Fibroblast of skin of right biceps (primary cell): ENCODE results near the gene POU2F1.

Experiments
- DNase-seq: peaks from one replicate; pipeline ENCODE4 v3.0.0-alpha.2; 2013

Gene POU2F1

GRCh38 chr1:167325151-167325550, 104.5 kb downstream of the POU2F1 start:
- no peak for DNase-seq

GRCh38 chr1:167328306-167328815, 107.7 kb downstream of the POU2F1 start:
- DNase-seq, result no peak

GRCh38 chr1:167328816-167329483, 108.3 kb downstream of the POU2F1 start:
- DNase-seq, result peak; percentile 3

GRCh38 chr1:167330601-167331293, 110.1 kb downstream of the POU2F1 start:
- DNase-seq, result no peak

GRCh38 chr1:167331650-167332049, 111.0 kb downstream of the POU2F1 start:
- DNase-seq, result no peak

- no peak for DNase-seq
These were observed 111.8 kb downstream of the POU2F1 start for GRCh38 chr1:167332503-167332902.

- no peak for DNase-seq
These were observed 112.4 kb downstream of the POU2F1 start for GRCh38 chr1:167333124-167333523.

GRCh38 chr1:167333703-167334102, 113.0 kb downstream of the POU2F1 start:
- no peak for DNase-seq

- DNase-seq, result no peak
These were observed 118.7 kb downstream of the POU2F1 start for GRCh38 chr1:167339405-167339804.

- DNase-seq, result no peak
These were observed 122.2 kb downstream of the POU2F1 start for GRCh38 chr1:167342846-167343245.

- DNase-seq, result peak; percentile 51
These were observed 123.4 kb downstream of the POU2F1 start for GRCh38 chr1:167344112-167344511.

GRCh38 chr1:167344615-167345385, 124.1 kb downstream of the POU2F1 start:
- peak; percentile 6 for DNase-seq

GRCh38 chr1:167345386-167345733, 124.7 kb downstream of the POU2F1 start:
- no peak for DNase-seq

GRCh38 chr1:167357305-167357704, 136.6 kb downstream of the POU2F1 start:
- DNase-seq, result no peak

- no peak for DNase-seq
These were observed 138.6 kb downstream of the POU2F1 start for GRCh38 chr1:167359295-167359694.

- DNase-seq, result no peak
These were observed 139.4 kb downstream of the POU2F1 start for GRCh38 chr1:167360120-167360519.

GRCh38 chr1:167362638-167363037, 142.0 kb downstream of the POU2F1 start:
- no peak for DNase-seq

GRCh38 chr1:167364826-167365225, 144.1 kb downstream of the POU2F1 start:
- no peak for DNase-seq

GRCh38 chr1:167365360-167365759, 144.7 kb downstream of the POU2F1 start:
- no peak for DNase-seq

- no peak for DNase-seq
These were observed 147.0 kb downstream of the POU2F1 start for GRCh38 chr1:167367705-167368104.

GRCh38 chr1:167369175-167369574, 148.5 kb downstream of the POU2F1 start:
- no peak for DNase-seq

GRCh38 chr1:167369933-167370332, 149.2 kb downstream of the POU2F1 start:
- no peak for DNase-seq

GRCh38 chr1:167371030-167371429, 150.3 kb downstream of the POU2F1 start:
- DNase-seq, result no peak

GRCh38 chr1:167373398-167373797, 152.7 kb downstream of the POU2F1 start:
- DNase-seq, result peak; percentile 51
